GM19238 (cell line): ENCODE data around the gene MRI1.
"Not testable (repeated sequence)": the region's sequence is repeated elsewhere in the genome, so short reads cannot be mapped to it uniquely, and the experiment has no call there.

Experiments used
- DNase-seq: peaks from one replicate; pipeline ENCODE4 v3.0.0; 2011; ENCODE audit warnings: low spot score; ENCODE audit not compliant: insufficient read length

Gene MRI1

DNA sequence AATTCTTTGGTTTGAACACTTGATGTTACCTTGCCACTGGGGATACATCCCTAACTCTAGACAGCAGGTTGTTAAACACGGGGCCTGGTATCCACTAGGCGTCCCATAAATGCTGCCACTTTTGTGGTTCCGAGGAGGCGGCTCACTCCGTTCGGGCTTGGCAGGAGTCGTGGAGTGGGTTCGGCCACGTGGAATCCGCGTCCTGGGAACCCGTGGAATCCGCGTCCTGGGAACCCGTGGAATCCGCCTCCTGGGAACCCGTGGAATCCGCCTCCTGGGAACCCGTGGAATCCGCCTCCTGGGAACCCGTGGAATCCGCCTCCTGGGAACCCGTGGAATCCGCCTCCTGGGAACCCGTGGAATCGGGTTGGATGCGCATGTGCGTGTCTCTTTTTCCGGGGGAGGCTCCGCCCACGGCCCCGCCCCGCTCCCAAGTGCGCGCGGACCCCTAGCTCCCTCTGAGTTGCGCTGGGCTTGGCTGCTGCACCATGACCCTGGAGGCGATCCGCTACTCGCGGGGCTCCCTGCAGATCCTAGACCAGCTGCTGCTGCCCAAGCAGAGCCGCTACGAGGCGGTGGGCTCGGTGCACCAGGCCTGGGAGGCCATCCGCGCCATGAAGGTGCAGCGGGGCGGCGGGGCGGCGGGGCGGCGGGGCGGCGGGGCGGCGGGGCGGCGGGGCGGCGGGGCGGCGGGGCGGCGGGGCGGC lies at the start of gene MRI1:
TSS of gene MRI1 (plus strand) at position 422 of the 707 bp plus-strand sequence. CDS start at position 489, 67 bp downstream.
- peak; percentile 87 for DNase-seq

DNA sequence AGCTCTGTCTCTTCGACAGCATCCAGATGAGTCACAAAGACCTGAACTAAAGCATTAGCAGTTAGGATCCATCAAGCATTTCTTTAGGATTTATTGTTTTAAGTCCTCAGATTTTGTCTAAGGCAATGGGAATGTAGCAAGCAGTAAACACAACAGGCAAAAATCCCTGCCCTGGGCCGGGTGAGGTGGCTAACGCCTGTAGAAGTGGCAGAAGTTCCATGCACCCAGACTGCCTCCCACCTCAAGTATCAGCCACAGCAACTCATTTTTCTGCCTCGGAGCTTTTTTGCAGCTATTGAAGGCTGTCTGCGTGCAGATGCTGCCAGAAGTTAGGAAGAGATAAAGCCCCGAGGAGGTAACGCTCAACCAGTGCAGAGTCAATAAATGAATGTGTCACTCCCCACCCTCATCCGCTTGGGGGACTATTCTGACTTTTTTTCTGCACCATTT lies 47.1 kb upstream of the MRI1 start:
- no peak for DNase-seq

- no peak for DNase-seq
These were observed 45.6 kb upstream of the MRI1 start for GRCh38 chr19:13718733-13719132.

DNA sequence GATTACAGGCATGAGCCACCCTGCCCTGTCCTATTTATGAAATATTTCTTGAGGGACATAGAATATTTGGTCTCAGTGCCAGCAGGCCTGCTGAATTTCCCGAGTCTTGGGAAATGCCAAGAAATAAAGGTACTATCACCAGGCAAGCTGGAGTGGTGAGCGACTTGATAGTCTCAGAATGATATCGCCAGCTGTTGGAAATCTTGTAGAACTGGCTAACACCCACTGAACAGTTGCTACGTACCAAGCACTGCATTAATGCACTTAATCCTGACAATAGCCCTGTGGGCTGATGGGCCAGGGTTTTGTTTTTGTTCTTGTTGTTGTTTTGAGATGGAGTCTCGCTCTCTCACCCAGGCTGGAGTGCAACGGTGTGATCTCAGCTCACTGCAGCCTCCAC lies 42.2 kb upstream of the MRI1 start:
- DNase-seq, result no peak

- no peak for DNase-seq
These were observed 41.1 kb upstream of the MRI1 start for GRCh38 chr19:13723206-13723605.

- no peak for DNase-seq
These were observed 38.0 kb upstream of the MRI1 start for GRCh38 chr19:13726323-13726722.

DNA sequence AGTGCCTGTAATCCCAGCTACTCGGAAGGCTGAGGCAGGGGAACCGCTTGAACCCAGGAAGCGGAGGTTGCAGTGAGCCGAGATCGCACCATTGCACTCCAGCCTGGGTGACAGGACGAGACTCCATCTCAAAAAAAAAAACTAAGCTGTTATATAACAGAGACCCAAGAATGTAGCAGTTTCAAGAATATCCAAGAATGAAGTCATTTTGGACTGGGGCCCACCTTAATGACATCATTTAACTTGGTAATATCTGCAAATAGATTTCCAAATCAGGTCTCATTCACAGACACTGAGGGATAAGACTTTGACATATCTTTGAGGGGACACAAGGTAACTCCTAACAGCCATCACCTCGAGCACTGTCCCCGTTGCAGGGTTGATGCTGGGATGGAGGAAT lies 36.5 kb upstream of the MRI1 start:
- no peak for DNase-seq

- no peak for DNase-seq
These were observed 34.5 kb upstream of the MRI1 start for GRCh38 chr19:13729859-13730258.

DNA sequence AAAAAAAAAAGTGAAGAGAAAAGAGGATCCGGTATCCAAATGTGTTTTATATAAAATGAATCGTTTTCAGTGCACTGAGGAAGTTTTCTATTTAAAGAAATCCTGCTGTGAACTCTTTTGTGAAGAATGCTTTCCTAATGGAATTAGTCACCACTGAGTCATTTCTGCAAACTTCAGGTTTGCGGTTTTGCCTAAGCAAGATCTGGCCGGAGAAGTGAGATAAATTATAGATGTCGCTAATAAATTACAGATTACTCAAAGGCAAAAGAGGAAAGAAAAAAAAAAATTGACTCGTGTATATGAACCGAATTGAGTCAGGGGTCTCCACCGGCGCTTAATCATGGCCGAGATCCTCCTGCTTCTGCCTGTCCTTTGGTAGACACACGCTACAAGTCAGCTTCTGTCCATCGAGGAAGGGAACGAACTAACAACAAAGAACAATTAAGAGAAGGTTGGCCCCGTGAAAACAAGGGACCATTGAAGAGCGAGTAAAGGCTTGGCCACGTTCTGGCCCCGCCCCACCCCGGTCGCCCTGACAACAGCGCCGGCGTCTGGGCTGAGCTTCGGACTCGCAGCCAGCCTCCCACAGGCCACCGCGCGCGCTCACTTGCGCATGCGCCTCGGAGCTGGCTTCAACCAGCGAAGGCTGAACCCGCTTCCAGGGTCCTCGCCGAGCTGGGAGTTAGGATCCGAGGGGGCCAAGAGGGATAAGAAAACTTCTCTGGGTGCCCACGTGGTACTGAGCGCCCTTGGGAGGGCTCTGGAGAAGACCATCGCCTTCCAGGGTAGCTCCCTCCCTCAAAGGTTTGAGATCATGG lies 33.0 kb upstream of the MRI1 start:
- DNase-seq, result peak; percentile 99

DNA sequence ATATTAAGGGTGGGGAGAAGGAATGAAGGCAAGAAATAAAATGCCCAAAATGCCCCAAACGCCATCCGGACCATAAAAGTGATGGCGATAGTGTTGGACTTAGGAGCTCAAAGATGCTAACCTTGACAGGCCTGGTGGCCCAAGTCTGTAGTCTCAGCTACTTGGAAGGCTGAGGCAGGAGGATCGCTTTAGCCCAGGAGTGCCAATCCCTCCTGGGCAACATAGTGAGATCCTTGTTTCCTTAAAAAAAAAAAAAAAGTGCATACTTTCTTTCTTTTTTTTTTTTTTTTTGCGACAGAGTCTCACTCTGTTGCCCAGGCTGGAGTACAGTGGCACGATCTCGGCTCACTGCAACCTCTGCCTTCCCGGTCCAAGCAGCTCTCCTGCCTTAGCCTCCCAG lies 32.0 kb upstream of the MRI1 start:
- DNase-seq, result no peak

GRCh38 chr19:13734751-13735150 lies 29.6 kb upstream of the MRI1 start:
- DNase-seq, result no peak

GRCh38 chr19:13738073-13738472 lies 26.2 kb upstream of the MRI1 start:
- DNase-seq, result no peak

DNA sequence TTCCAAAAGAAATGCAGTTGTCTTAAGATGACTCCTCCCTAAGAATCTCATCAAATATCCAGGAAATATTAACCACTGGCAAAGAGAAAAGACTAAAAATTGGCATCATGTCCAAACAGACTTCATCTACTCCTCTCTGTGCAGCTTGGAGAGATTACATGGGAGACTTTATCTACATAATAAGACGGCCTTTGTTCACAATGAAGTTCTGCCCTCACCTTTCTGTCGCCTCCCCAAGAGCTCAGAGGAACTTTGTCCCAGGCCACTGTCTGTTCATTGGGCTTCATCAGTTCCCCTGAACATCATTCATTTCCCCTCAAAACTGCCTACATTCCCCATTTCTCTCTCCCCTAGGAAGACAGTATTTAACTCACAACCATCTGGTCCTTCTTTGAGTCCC lies 22.4 kb upstream of the MRI1 start:
- DNase-seq, result no peak

DNA sequence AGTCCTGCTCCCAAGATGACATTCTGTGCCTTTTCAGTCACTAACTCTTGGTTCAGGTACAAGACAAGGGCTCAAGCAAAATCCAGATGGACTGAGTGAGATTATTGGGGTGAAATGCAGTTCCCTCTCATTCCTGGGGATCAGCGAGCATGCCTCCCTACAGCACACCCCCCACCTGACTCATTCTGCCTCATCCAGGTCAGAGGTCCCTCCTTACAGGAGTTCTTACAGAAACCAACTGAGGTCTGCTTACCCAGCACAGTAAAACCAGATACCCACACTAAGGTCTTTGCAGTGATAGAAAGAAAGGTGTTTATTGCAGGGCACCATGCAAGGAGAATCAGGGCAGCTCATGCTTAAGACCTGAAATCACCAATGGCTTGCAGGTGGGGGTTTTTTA lies 21.6 kb upstream of the MRI1 start:
- no peak for DNase-seq

- no peak for DNase-seq
These were observed 20.1 kb upstream of the MRI1 start for GRCh38 chr19:13744174-13744573.

GRCh38 chr19:13747098-13747453 lies 17.2 kb upstream of the MRI1 start:
- DNase-seq, result no peak

GRCh38 chr19:13748169-13748828 lies 16.0 kb upstream of the MRI1 start:
- no peak for DNase-seq

GRCh38 chr19:13751436-13751835 lies 12.9 kb upstream of the MRI1 start:
- DNase-seq, result no peak

DNA sequence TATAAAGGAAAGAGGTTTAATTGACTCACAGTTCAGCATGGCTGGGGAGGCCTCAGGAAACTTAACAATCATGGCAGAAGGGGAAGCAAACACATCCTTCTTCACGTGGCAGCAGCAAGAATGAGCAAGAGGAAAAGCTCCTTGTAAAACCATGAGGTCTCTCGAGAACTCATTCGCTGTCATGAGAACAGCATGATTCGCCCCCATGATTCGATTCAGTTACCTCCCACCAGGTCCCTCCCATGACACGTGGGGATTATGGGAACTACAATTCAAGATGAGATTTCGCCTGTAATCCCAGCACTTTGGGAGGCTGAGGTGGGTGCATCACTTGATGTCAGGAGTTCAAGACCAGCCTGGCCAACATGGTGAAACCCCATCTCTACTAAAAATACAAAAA lies 10.7 kb upstream of the MRI1 start:
- DNase-seq, result not testable (repeated sequence)

- DNase-seq, result no peak
These were observed 8.1 kb upstream of the MRI1 start for GRCh38 chr19:13756210-13756609.

GRCh38 chr19:13757805-13758772 lies 6.2 kb upstream of the MRI1 start:
- no peak for DNase-seq
